ENCODE data around the gene TMA16.

TMA16 gene

GRCh38 chr4:163565226-163566135 lies 71.0 kb downstream of the TMA16 start:
- DNase-seq, result no peak

GRCh38 chr4:163566257-163566796 lies 71.8 kb downstream of the TMA16 start:
- DNase-seq, result no peak

GRCh38 chr4:163568843-163569242 lies 74.4 kb downstream of the TMA16 start:
- no peak for DNase-seq

Measured in CD4-positive, alpha-beta T cell treated with Interferon gamma for 1 hour (primary cell).